K562 (cell line): ENCODE measurements around the gene C22orf39. TPM values are rescaled to one million over a fixed set of nuclear protein-coding genes. Genes with fewer than 3 reads are reported as not detected.

Experiments used
- CREB1 ChIP-seq, 2 experiments: sonication (generic) in 1 of 2; formaldehyde crosslinking in 1 of 2; IDR thresholded peaks; 2 replicates each; pipeline versions ENCODE4 v1.6.1 to v1.8.0; 2012 to 2022; ENCODE audit warnings: inconsistent platforms in 1 of 2, mild to moderate bottlenecking in 1 of 2, missing genetic modification reagents in 1 of 2, moderate library complexity in 1 of 2
- E2F5 ChIP-seq: sonication (generic); formaldehyde crosslinking; IDR thresholded peaks from 2 replicates; pipeline ENCODE4 v1.8.0; 2022; ENCODE audit warnings: mild to moderate bottlenecking, missing genetic modification reagents
- EGR1 ChIP-seq: fragments of 450-650 bp; conservative IDR thresholded peaks from 2 replicates; pipeline ENCODE4 v1.6.1; 2017; ENCODE audit warnings: mild to moderate bottlenecking
- ETS2 ChIP-seq: IDR thresholded peaks from 2 replicates; pipeline ENCODE4 v1.6.1; 2016; ENCODE audit warnings: borderline replicate concordance, missing genetic modification characterization, mild to moderate bottlenecking, moderate library complexity, missing compliant biosample characterization; ENCODE audit not compliant: poor library complexity, severe bottlenecking
- HDAC2 ChIP-seq: fragments of 450-650 bp; IDR thresholded peaks from 2 replicates; pipeline ENCODE4 v1.6.1; 2016; ENCODE audit warnings: mild to moderate bottlenecking
- IRF2 ChIP-seq: sonication (generic); formaldehyde crosslinking; IDR thresholded peaks from 2 replicates; pipeline ENCODE4 v1.8.1; 2022; ENCODE audit warnings: mild to moderate bottlenecking, missing genetic modification reagents
- KLF10 ChIP-seq: fragments of 250-450 bp; sonication (Bioruptor Pico); IDR thresholded peaks from 2 replicates; pipeline ENCODE4 v1.6.1; 2021; ENCODE audit warnings: matching md5 sums
- MAX ChIP-seq: sonication (generic); formaldehyde crosslinking; IDR thresholded peaks from 2 replicates; pipeline ENCODE4 v1.9.0; 2022; ENCODE audit warnings: mild to moderate bottlenecking, missing genetic modification reagents
- MTA3 ChIP-seq: fragments of 450-650 bp; formaldehyde crosslinking; IDR thresholded peaks from 2 replicates; pipeline ENCODE4 v1.6.1; 2017; ENCODE audit warnings: mild to moderate bottlenecking, borderline replicate concordance
- MXI1 ChIP-seq: IDR thresholded peaks from 2 replicates; pipeline ENCODE4 v1.6.1; 2011; ENCODE audit warnings: low read depth, mild to moderate bottlenecking, improper control_type of control experiment, low read length
- NCOA1 ChIP-seq: fragments of 450-650 bp; IDR thresholded peaks from 2 replicates; pipeline ENCODE4 v1.6.1; 2016; ENCODE audit warnings: low read depth
- NR4A1 ChIP-seq, 2 experiments: fragments of 250-450 bp in 1 of 2; fragments of 450-650 bp in 1 of 2; sonication (Bioruptor Pico) in 1 of 2; IDR thresholded peaks; 2 replicates each; pipeline versions ENCODE4 v1.4.0 to v1.6.1; 2016 to 2020; ENCODE audit warnings: mild to moderate bottlenecking in 2 of 2, missing compliant biosample characterization in 1 of 2, missing genetic modification characterization in 1 of 2, moderate library complexity in 1 of 2
- POLR2A ChIP-seq: fragments of 450-650 bp; conservative IDR thresholded peaks from 2 replicates; pipeline ENCODE4 v1.6.1; 2016
- SAFB2 ChIP-seq: fragments of 200-400 bp; formaldehyde crosslinking; IDR thresholded peaks from 2 replicates; pipeline ENCODE4 v1.6.1; 2018; ENCODE audit warnings: borderline replicate concordance, low read length, low read depth, moderate library complexity; ENCODE audit not compliant: severe bottlenecking
- SIRT6 ChIP-seq: IDR thresholded peaks from one replicate; pipeline ENCODE4 v1.6.1; 2012; ENCODE audit warnings: low read depth, mild to moderate bottlenecking, control low read depth, inconsistent platforms, low read length, moderate library complexity
- TAL1 ChIP-seq: fragments of 450-650 bp; IDR thresholded peaks from 2 replicates; pipeline ENCODE4 v1.6.1; 2016; ENCODE audit warnings: mild to moderate bottlenecking
- TGIF2 ChIP-seq: sonication (generic); formaldehyde crosslinking; IDR thresholded peaks from 2 replicates; pipeline ENCODE4 v1.8.1; 2022; ENCODE audit warnings: mild to moderate bottlenecking, missing genetic modification reagents, moderate library complexity
- ZKSCAN8 ChIP-seq: fragments of 200-800 bp; sonication (Bioruptor generic); IDR thresholded peaks from 2 replicates; pipeline ENCODE4 v1.6.1; 2016; ENCODE audit warnings: missing genetic modification characterization, missing compliant biosample characterization
- ZNF121 ChIP-seq: sonication (generic); formaldehyde crosslinking; conservative IDR thresholded peaks from 2 replicates; pipeline ENCODE4 v1.8.0; 2022; ENCODE audit warnings: missing genetic modification reagents
- ZNF143 ChIP-seq: sonication (generic); formaldehyde crosslinking; IDR thresholded peaks from 2 replicates; pipeline ENCODE4 v1.9.0; 2022; ENCODE audit warnings: mild to moderate bottlenecking, missing genetic modification reagents
- ZNF583 ChIP-seq: fragments of 250-450 bp; sonication (Bioruptor Pico); IDR thresholded peaks from 2 replicates; pipeline ENCODE4 v1.4.0; 2020
- polyA plus RNA-seq, 8 experiments: library from polyadenylated mRNA; depleted of rRNA in 4 of 8; stranded (reverse) in 5 of 8; unstranded in 3 of 8; fragments of >200 nt; fragmentation: Nextera tagmentation in 2 of 8; fragmentation: Illumina TruSeq in 1 of 8; extraction: Ambion mirVana in 2 of 8; extraction: Trizol in 1 of 8; gene quantifications; 2 replicates each; pipeline versions ENCODE4 v1.2.1 to v1.2.3, GENCODE V29; 2011 to 2014; ENCODE audit warnings: inconsistent platforms in 1 of 8, missing spikeins in 1 of 8
- total RNA-seq, 7 experiments: library from RNA; depleted of rRNA in 6 of 7; stranded (reverse); fragments of >200 nt in 6 of 7; fragmentation: Illumina TruSeq in 2 of 7; extraction: Trizol in 2 of 7; gene quantifications; 2 replicates each; pipeline versions ENCODE4 v1.2.1 to v1.2.3, GENCODE V29; 2011 to 2021; ENCODE audit warnings: low replicate concordance in 1 of 7
- TF ChIP-seq, protein P1 (sequence below): fragments of 450-650 bp; IDR thresholded peaks from 2 replicates; pipeline ENCODE4 v1.6.1; 2014; ENCODE audit warnings: low read depth, mild to moderate bottlenecking, moderate library complexity, borderline replicate concordance
- TF ChIP-seq, protein P2 (sequence below): fragments of 250-450 bp; sonication (Bioruptor Pico); IDR thresholded peaks from 2 replicates; pipeline ENCODE4 v1.5.0; 2020; ENCODE audit warnings: mild to moderate bottlenecking

The C22orf39 gene
- total and polyA plus RNA-seq, 9 of the 15 experiments (the other 6 are each of a cell fraction or from before 2014, with no cell fraction given): 20.4 to 139 (median 66.8) TPM

DNA sequence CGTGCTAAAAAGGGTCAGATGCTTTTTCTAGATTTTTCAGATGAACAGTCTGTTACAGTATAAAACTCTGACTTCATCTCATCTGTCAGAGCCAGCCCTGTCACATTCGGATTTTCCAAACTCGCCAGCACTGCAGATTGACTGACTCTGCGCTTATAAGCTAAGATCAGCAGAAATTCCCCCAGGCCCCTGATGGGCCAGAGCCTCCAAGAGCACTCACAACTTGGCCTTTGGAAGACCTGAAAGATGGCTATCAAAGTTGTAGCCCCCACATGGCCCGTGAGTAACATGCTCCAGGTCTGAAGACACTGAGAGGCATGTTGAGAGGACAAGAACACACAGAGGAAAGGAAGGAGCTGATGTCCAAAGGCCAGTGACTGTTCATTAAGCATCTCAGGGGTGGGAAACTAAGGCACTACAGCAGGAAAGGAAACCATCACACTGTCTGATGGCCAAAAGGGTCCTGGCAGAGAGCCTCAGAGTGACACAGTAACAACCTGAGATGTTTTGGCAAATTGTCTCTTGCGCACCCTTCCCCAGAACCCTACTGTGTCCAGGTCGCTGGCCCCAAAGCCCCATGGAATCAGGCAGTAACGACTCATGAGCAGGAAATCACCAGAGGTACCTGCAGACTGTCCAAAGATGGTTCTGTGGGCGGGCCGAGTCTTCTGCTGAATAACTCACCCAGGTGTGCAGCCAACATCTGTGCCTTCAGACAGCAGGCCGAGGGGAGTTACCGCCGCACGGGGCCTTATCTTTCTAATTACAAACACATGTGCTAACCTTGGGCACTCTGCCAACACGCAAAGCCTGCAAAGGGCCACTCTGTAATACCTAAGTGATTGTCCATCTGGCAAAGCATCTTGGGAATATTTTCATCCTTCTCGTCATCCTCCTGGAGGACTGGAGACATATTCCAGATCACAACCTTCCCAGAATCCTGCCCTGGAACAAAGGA is 39.6 kb downstream of the C22orf39 start (continued):
- TF ChIP-seq, protein P1, sequence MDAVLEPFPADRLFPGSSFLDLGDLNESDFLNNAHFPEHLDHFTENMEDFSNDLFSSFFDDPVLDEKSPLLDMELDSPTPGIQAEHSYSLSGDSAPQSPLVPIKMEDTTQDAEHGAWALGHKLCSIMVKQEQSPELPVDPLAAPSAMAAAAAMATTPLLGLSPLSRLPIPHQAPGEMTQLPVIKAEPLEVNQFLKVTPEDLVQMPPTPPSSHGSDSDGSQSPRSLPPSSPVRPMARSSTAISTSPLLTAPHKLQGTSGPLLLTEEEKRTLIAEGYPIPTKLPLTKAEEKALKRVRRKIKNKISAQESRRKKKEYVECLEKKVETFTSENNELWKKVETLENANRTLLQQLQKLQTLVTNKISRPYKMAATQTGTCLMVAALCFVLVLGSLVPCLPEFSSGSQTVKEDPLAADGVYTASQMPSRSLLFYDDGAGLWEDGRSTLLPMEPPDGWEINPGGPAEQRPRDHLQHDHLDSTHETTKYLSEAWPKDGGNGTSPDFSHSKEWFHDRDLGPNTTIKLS: no peak; the same call in 1 of the 2 replicates
- TF ChIP-seq MXI1 (peak; percentile 66; the same call in 1 of the 2 replicates), MAX (CRISPR knock-in tag) (no peak), ETS2 (tag) (no peak), MTA3 (peak; percentile 71), NCOA1 (peak; percentile 47; the same call in 1 of the 2 replicates), E2F5 (CRISPR knock-in tag) (peak; percentile 58), TAL1 (peak; percentile 96), TGIF2 (no peak), ZNF583 (CRISPR knock-in tag) (peak; percentile 32; the same call in 1 of the 2 replicates), CREB1 (IDR thresholded peaks at IDR 0.05) (peak; percentile 74), CREB1 (CRISPR knock-in tag; IDR thresholded peaks at IDR 0.05) (no peak), HDAC2 (no peak; the same call in none of the 2 replicates), ZKSCAN8 (CRISPR knock-in tag) (peak; percentile 63; the same call in 1 of the 2 replicates), ZNF143 (CRISPR knock-in tag) (no peak), ZNF121 (CRISPR knock-in tag) (no peak), EGR1 (no peak), KLF10 (CRISPR knock-in tag) (0 out of 2 replicates have a peak, but pooled peaks have one; percentile 11), NR4A1 (CRISPR knock-in tag; IDR thresholded peaks at IDR 0.05) (no peak), NR4A1 (tag; IDR thresholded peaks at IDR 0.05) (peak; percentile 63; the same call in 1 of the 2 replicates), SAFB2 (no peak), SIRT6 (no peak), POLR2A (peak; percentile 51; the same call in 1 of the 2 replicates), IRF2 (CRISPR knock-in tag) (no peak)
- TF ChIP-seq, protein P2, sequence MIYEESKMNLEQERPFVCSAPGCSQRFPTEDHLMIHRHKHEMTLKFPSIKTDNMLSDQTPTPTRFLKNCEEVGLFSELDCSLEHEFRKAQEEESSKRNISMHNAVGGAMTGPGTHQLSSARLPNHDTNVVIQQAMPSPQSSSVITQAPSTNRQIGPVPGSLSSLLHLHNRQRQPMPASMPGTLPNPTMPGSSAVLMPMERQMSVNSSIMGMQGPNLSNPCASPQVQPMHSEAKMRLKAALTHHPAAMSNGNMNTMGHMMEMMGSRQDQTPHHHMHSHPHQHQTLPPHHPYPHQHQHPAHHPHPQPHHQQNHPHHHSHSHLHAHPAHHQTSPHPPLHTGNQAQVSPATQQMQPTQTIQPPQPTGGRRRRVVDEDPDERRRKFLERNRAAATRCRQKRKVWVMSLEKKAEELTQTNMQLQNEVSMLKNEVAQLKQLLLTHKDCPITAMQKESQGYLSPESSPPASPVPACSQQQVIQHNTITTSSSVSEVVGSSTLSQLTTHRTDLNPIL (CRISPR knock-in tag): no peak
